Endothelial cell of umbilical vein (primary cell): Measurements from ENCODE around the gene FAM53A. TPM values are rescaled to one million over a fixed set of nuclear protein-coding genes. Genes with fewer than 3 reads are reported as not detected.

Source experiments
- BruUV-seq: library from RNA; stranded (reverse); fragments of 400-500 nt; replicated peaks from 2 replicates; lab custom pipeline; 2021; lab: Mats Ljungman, UMichigan
- CTCF ChIA-PET: fragments of 300-600, 350-600 bp; sonication (Branson Sonifier 250); formaldehyde crosslinking; loops from one replicate; lab custom pipeline; 2021; ENCODE audit warnings: antibody characterized with exemption, inconsistent platforms; lab: Charles Lee
- POLR2A ChIA-PET: fragments of 300-600, 350-600 bp; sonication (Branson Sonifier 250); formaldehyde crosslinking; loops from one replicate; lab custom pipeline; 2021; ENCODE audit warnings: antibody characterized with exemption, inconsistent platforms; lab: Charles Lee
- DNase-seq: peaks from one replicate; pipeline ENCODE4 v3.0.0-alpha.2; 2011; ENCODE audit warnings: low read depth, low spot score
- FAIRE-seq: peaks from 2 replicates; lab custom pipeline; 2011; peaks lifted over from hg19 to GRCh38; lab: Jason Lieb, UNC
- H2AFZ ChIP-seq: 2 replicates; pipeline ENCODE4 v1.6.0; 2012; ENCODE audit warnings: low read depth, low read length, control low read depth, inconsistent platforms
- H3K27ac ChIP-seq: 2 replicates; pipeline ENCODE4 v1.5.1; 2011; ENCODE audit warnings: low read depth, mild to moderate bottlenecking, control low read depth, low read length, moderate library complexity; ENCODE audit not compliant: insufficient read depth
- H3K27me3 ChIP-seq, 2 experiments: 2 replicates each; pipeline versions ENCODE4 v1.6.0 to v1.6.1; 2011; ENCODE audit warnings: low read length in 2 of 2, mixed read lengths in 1 of 2; ENCODE audit not compliant: control insufficient read depth in 2 of 2, insufficient read depth in 2 of 2
- H3K36me3 ChIP-seq, 2 experiments: 2 replicates in 1 of 2; 3 replicates in 1 of 2; pipeline ENCODE4 v1.5.1; 2011; ENCODE audit warnings: low read length in 2 of 2, mild to moderate bottlenecking in 1 of 2, moderate library complexity in 1 of 2; ENCODE audit not compliant: control insufficient read depth in 2 of 2, insufficient read depth in 2 of 2; ENCODE audit errors: extremely low read depth in 1 of 2
- H3K4me1 ChIP-seq: 3 replicates; pipeline ENCODE4 v1.5.1; 2011; ENCODE audit warnings: mild to moderate bottlenecking, low read length; ENCODE audit not compliant: control insufficient read depth, insufficient read depth; ENCODE audit errors: extremely low read depth
- H3K4me2 ChIP-seq: 2 replicates; pipeline ENCODE4 v1.6.1; 2011; ENCODE audit warnings: low read length, control low read depth, mixed read lengths; ENCODE audit not compliant: insufficient read depth
- H3K4me3 ChIP-seq, 3 experiments: fragments of 200-600 bp in 1 of 3; sonication (generic), shearing (Covaris generic) in 1 of 3; replicated peaks in 1 of 3; 2 replicates each; pipeline ENCODE4 v1.5.1; 2011 to 2016; ENCODE audit warnings: control low read depth in 3 of 3, low read length in 3 of 3, mild to moderate bottlenecking in 2 of 3, inconsistent platforms in 1 of 3, low read depth in 1 of 3, moderate library complexity in 1 of 3; ENCODE audit not compliant: insufficient read depth in 1 of 3
- H3K79me2 ChIP-seq: 2 replicates; pipeline ENCODE4 v1.6.0; 2012; ENCODE audit warnings: low read length, inconsistent platforms; ENCODE audit not compliant: control insufficient read depth, insufficient read depth
- H3K9ac ChIP-seq: replicated peaks from 2 replicates; pipeline ENCODE3; 2011; ENCODE audit warnings: low read length, control low read depth; ENCODE audit not compliant: insufficient read depth; ENCODE audit errors: extremely low read depth
- H3K9me1 ChIP-seq: replicated peaks from 3 replicates; pipeline ENCODE4 v1.6.0; 2011; ENCODE audit warnings: mild to moderate bottlenecking, low read length; ENCODE audit not compliant: control insufficient read depth, insufficient read depth; ENCODE audit errors: extremely low read depth
- H3K9me3 ChIP-seq: replicated peaks from 2 replicates; pipeline ENCODE4 v1.5.1; 2012; ENCODE audit warnings: low read length, inconsistent platforms; ENCODE audit not compliant: control insufficient read depth, insufficient read depth
- H4K20me1 ChIP-seq: replicated peaks from 2 replicates; pipeline ENCODE3; 2011; ENCODE audit warnings: mild to moderate bottlenecking, low read length; ENCODE audit not compliant: control insufficient read depth, insufficient read depth; ENCODE audit errors: extremely low read depth
- CTCF ChIP-seq, 2 donors: IDR thresholded peaks; 1 replicate in 1 of 2; 2 replicates in 1 of 2; pipeline ENCODE4 v1.5.1; 2011; ENCODE audit warnings: low read length in 2 of 2, mild to moderate bottlenecking in 2 of 2, moderate library complexity in 2 of 2, control low read depth in 1 of 2, inconsistent platforms in 1 of 2, low read depth in 1 of 2; ENCODE audit not compliant: insufficient read depth in 1 of 2; ENCODE audit errors: extremely low read depth in 1 of 2
- EZH2 ChIP-seq: IDR thresholded peaks from 2 replicates; pipeline ENCODE4 v1.6.1; 2012; ENCODE audit warnings: borderline replicate concordance, low read depth, mild to moderate bottlenecking, moderate library complexity, low read length, inconsistent platforms; ENCODE audit not compliant: severe bottlenecking
- FOS ChIP-seq: IDR thresholded peaks from 2 replicates; pipeline ENCODE4 v1.6.1; 2011; ENCODE audit warnings: mild to moderate bottlenecking, low read length, moderate library complexity, borderline replicate concordance; ENCODE audit not compliant: insufficient read depth
- GATA2 ChIP-seq: IDR thresholded peaks from 2 replicates; pipeline ENCODE4 v1.7.0; 2011; ENCODE audit warnings: low read depth, mild to moderate bottlenecking, moderate library complexity, mixed read lengths, low read length; ENCODE audit not compliant: insufficient read length, insufficient read depth
- JUN ChIP-seq: IDR thresholded peaks from 2 replicates; pipeline ENCODE4 v1.6.1; 2011; ENCODE audit warnings: borderline replicate concordance, low read depth; ENCODE audit not compliant: insufficient read length, insufficient read depth
- MAX ChIP-seq: IDR thresholded peaks from 2 replicates; pipeline ENCODE4 v1.6.1; 2011; ENCODE audit not compliant: insufficient read depth, insufficient read length
- MYC ChIP-seq: IDR thresholded peaks from one replicate; pipeline ENCODE4 v1.6.1; 2011; ENCODE audit warnings: mild to moderate bottlenecking, low read depth, low read length
- POLR2A ChIP-seq: IDR thresholded peaks from 2 replicates; pipeline ENCODE4 v1.6.1; 2012; ENCODE audit warnings: low read depth, mild to moderate bottlenecking, control low read depth, low read length
- POLR2AphosphoS5 ChIP-seq: IDR thresholded peaks from 2 replicates; pipeline ENCODE4 v1.6.1; 2012; ENCODE audit warnings: low read depth, mild to moderate bottlenecking, control low read depth, low read length, moderate library complexity; ENCODE audit not compliant: insufficient read depth
- dilution Hi-C: fragments of 300-500 bp; cut with MboI; formaldehyde crosslinking; loops from one replicate; pipeline ENCODE4 v1.15.0; 2019; ENCODE audit warnings: low sequenced_read_pairs; ENCODE audit not compliant: extremely low pct_ligation_motif_present
- intact Hi-C: fragments of 100-400 bp; cut with micrococcal nuclease; formaldehyde crosslinking; loops from one replicate; pipeline ENCODE4 v1.10.0; 2022
- polyA plus RNA-seq, 4 experiments: library from polyadenylated mRNA; depleted of rRNA in 3 of 4; stranded (reverse) in 3 of 4; unstranded in 1 of 4; fragments of >200 nt; gene quantifications; 2 replicates each; pipeline versions ENCODE4 v1.2.1 to v1.2.3, GENCODE V29; 2011 to 2012; ENCODE audit warnings: missing spikeins in 1 of 4
- total RNA-seq: library from RNA; stranded (reverse); gene quantifications from 2 replicates; pipeline ENCODE4 v1.2.3, GENCODE V29; 2021

Gene FAM53A
- total and polyA plus RNA-seq, 2 donors (not counting 3 experiments of a cell fraction or from before 2014, with no cell fraction given): 1.3 to 1.7 TPM

GRCh38 chr4:1614502-1614853 is 69.6 kb downstream of the FAM53A start:
- TF ChIP-seq POLR2A: no peak
- no peak for TF ChIP-seq EZH2
- no peak for TF ChIP-seq FOS
- TF ChIP-seq CTCF (IDR thresholded peaks at IDR 0.05; ENCODE audit: extremely low read depth in 1 of 2, insufficient read depth in 1 of 2, low read depth in 1 of 2, low read length in 2 of 2): no peak
- no peak for TF ChIP-seq GATA2
- TF ChIP-seq MYC: no peak
- TF ChIP-seq POLR2AphosphoS5: no peak
- no peak for TF ChIP-seq MAX
- no peak for TF ChIP-seq JUN
- no peaks in the 10 kb centered on the region for H3K4me1 ChIP-seq
- no peaks in the 10 kb centered on the region for H4K20me1 ChIP-seq
- dilution Hi-C loops: no loop called here
- no peak overlapping the region for H2AFZ ChIP-seq
- H3K79me2 ChIP-seq: no peaks in the 10 kb centered on the region
- intact Hi-C loops: no loop called here
- no peak overlapping the region for H3K4me2 ChIP-seq
- CTCF ChIA-PET: no interaction called here
- H3K4me3 ChIP-seq: no peak overlapping the region
- no peak for FAIRE-seq
- no peak for DNase-seq
- no peak overlapping the region for H3K9ac ChIP-seq
- no peaks in the 10 kb centered on the region for H3K9me3 ChIP-seq
- no peaks in the 10 kb centered on the region for H3K27me3 ChIP-seq
- no peaks in the 10 kb centered on the region for H3K9me1 ChIP-seq
- no TSS peak for BruUV-seq
- H3K36me3 ChIP-seq: no peaks in the 10 kb centered on the region
- no peak overlapping the region for H3K27ac ChIP-seq
- POLR2A ChIA-PET: no interaction called here
